Putamen (tissue), 1 donor: Measurements from ENCODE around the gene PKNOX2.

Experiments
- DNase-seq: peaks from one replicate; pipeline ENCODE4 v3.0.0-alpha.2; 2016; ENCODE audit warnings: low spot score

Gene PKNOX2

GRCh38 chr11:125445731-125446130 is 281.2 kb downstream of the PKNOX2 start:
- DNase-seq, result no peak

- DNase-seq, result no peak
Measured at GRCh38 chr11:125446279-125446678, 281.7 kb downstream of the PKNOX2 start.

GRCh38 chr11:125447721-125448120 is 283.2 kb downstream of the PKNOX2 start:
- DNase-seq, result no peak

GRCh38 chr11:125448136-125448535 is 283.6 kb downstream of the PKNOX2 start:
- DNase-seq, result no peak

- no peak for DNase-seq
Measured at GRCh38 chr11:125449565-125449964, 285.0 kb downstream of the PKNOX2 start.

GRCh38 chr11:125451400-125452124 is 287.0 kb downstream of the PKNOX2 start:
- peak; percentile 94 for DNase-seq

- no peak for DNase-seq
Measured at GRCh38 chr11:125452125-125452470, 287.5 kb downstream of the PKNOX2 start.

- DNase-seq, result no peak
Measured at GRCh38 chr11:125454047-125454446, 289.5 kb downstream of the PKNOX2 start.

- no peak for DNase-seq
Measured at GRCh38 chr11:125455851-125456250, 291.3 kb downstream of the PKNOX2 start.

- DNase-seq, result peak; percentile 90
Measured at GRCh38 chr11:125457814-125458343, 293.3 kb downstream of the PKNOX2 start.

GRCh38 chr11:125460275-125460674 is 295.7 kb downstream of the PKNOX2 start:
- DNase-seq, result no peak

GRCh38 chr11:125463590-125464269 is 299.2 kb downstream of the PKNOX2 start:
- no peak for DNase-seq

GRCh38 chr11:125464270-125464662 is 299.7 kb downstream of the PKNOX2 start:
- no peak for DNase-seq

GRCh38 chr11:125464666-125465065 is 300.1 kb downstream of the PKNOX2 start:
- no peak for DNase-seq

- no peak for DNase-seq
Measured at GRCh38 chr11:125465255-125465654, 300.7 kb downstream of the PKNOX2 start.

GRCh38 chr11:125465701-125466100 is 301.1 kb downstream of the PKNOX2 start:
- no peak for DNase-seq

GRCh38 chr11:125468025-125468424 is 303.5 kb downstream of the PKNOX2 start:
- DNase-seq, result no peak

GRCh38 chr11:125468852-125469251 is 304.3 kb downstream of the PKNOX2 start:
- DNase-seq, result no peak

GRCh38 chr11:125470355-125470754 is 305.8 kb downstream of the PKNOX2 start:
- DNase-seq, result no peak

GRCh38 chr11:125476721-125477120 is 312.2 kb downstream of the PKNOX2 start:
- no peak for DNase-seq

- no peak for DNase-seq
Measured at GRCh38 chr11:125479137-125479536, 314.6 kb downstream of the PKNOX2 start.

- peak; percentile 98 for DNase-seq
Measured at GRCh38 chr11:125481531-125481930, 317.0 kb downstream of the PKNOX2 start.
